ENCODE results near the gene TMEM244.

GRCh38 chr6:129894921-129895320, 33.8 kb upstream of the TMEM244 start:
- no peak for TF ChIP-seq GATA3 (IDR thresholded peaks at IDR 0.05; ENCODE audit: low read depth, low read length)
- TF ChIP-seq GATA2 (IDR thresholded peaks at IDR 0.05; ENCODE audit: low read depth, low read length) = no peak
